HG02571 (cell line): ENCODE data around the gene DOCK4.

ENCODE experiments used
- ATAC-seq: cut with Tn5 transposase; IDR thresholded peaks from one replicate; pipeline ENCODE4 v1.9.1; 2021; ENCODE audit warnings: mild to moderate bottlenecking, moderate library complexity; ENCODE audit not compliant: unreplicated experiment

Gene DOCK4

DNA sequence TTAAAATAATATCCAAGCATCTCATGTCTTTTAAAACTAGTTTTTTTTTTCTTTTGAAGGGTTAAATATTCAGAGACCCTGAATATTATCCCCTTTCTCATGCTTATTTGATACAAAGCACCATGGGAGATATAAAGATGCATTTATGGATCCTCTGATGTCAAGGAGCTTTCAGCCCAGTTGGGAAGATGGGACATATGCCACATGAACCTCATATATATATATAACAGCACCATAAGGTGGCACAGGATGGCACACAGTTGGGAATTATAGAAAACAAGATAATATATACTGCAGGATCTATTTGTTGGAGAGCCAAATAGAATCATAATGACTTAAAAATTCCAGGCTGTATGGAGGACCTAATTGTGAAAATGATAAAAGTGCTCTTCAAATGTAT lies 458.5 kb downstream of the DOCK4 start:
- ATAC-seq: no peak

- no peak for ATAC-seq
These were observed 459.2 kb downstream of the DOCK4 start for GRCh38 chr7:111746950-111747349.

DNA sequence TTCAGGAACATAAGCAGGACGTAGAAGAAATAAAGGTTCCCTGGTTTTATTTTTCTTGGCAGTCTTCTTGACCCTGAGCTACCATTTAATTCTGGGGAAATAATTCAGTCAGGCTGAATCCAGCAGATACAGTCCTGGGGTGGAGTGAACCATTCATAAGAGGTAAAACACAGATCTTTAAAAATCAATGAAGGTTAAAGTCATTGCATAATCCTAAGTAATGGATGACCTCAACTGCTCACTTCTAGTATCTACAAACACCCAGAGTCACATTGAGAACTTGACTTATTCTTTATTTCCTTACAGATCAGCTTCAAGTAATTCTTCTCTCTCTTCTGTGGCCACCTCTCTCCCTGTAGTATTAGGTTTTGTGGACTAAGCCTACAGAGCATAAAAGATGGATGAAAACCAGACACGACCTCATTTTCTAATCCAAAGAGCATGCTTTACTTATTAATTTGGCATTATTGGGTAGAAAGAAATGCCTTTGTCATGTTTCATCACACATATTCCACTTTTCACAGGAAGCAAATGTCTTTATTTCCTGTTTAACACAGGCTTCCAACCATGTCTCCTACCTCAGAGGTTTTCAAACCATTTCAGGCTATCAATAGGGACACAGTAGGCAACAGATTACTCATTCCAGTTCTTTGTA lies 461.6 kb downstream of the DOCK4 start:
- ATAC-seq: no peak

DNA sequence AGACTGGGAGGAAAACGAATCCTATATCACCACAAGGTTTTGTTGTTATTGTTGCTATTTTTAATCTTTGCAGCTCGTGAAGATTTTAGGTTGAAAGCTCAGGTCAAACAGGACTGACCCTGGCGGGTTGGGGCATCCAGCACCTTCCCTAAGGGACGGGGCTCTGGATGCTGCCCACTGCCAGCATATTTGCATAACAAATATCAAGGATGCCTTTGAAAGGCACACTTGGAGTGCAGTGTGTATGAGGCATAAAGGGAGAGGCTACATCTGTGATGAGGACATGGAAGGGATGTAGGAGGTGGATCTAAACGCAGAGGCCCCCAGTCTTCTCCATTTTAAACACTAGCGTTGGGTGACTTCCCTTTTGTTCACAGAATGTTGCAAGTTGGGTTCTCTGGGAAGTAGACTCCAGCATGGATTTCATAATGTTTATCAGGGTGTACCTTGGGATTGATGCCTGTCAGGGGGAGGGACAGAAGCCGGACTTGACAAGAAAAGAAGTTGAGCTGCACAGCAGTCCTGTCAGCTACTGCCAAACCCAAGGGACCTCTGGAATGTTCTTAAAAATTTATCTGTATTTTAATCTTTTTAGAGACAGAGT lies 462.9 kb downstream of the DOCK4 start:
- no peak for ATAC-seq

GRCh38 chr7:111741811-111742240 lies 464.4 kb downstream of the DOCK4 start:
- ATAC-seq: peak; percentile 93

DNA sequence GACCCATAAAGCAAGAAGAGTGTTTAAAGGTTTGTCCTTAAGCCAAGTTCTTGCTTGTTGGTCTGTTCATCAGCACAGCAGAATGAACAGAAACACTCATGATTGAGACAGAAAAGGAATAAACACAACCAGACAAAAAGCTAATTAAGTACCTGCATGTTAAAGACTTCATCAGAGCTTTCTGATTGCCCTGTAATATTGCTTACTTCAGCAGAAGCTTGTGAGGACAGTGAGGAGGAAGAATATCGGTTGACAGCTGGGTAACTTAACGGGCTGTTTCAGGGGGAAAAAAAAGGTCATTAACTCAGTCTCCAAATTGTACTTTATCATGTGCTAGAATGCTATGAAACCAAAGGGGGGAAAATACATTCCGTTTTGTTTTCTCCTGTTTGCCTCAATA lies 465.3 kb downstream of the DOCK4 start:
- no peak for ATAC-seq

GRCh38 chr7:111736552-111736874 lies 469.7 kb downstream of the DOCK4 start:
- ATAC-seq: no peak

- peak; percentile 74 for ATAC-seq
These were observed 470.3 kb downstream of the DOCK4 start for GRCh38 chr7:111735661-111736551.

DNA sequence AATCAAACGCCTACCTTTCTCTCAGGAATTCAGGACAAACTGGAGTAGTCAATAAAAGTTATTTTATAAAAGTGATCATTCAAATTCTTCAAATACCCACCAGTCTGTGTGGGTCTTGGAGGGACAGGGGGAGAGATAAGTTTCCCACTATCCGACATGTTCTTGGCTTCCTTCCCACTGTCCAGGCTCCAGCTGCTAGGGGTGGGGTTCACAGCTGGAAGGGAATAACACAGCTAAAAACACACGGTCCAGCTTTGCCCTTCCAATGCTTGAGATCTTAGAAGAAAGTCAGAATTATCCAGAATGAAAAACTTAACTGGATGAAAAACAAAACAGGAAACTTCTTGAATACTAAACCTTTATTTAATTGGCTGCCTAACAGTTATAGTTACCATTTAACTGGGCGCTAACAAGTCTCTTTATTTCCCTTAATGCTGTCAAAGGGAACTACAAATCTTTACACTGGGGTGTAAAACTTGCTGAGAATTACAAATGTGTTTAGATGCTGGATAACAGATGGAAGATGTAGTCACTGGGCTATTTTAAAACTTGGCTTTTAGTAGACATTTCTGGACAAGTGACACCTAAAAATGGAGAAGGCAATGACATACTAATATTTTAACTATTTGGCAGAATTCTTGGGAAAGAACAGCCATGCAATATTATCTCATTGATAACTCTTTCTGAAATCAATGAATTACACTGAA lies 471.1 kb downstream of the DOCK4 start:
- no peak for ATAC-seq

- no peak for ATAC-seq
These were observed 473.3 kb downstream of the DOCK4 start for GRCh38 chr7:111732923-111733322.

GRCh38 chr7:111730476-111731300 lies 475.5 kb downstream of the DOCK4 start:
- ATAC-seq: no peak

- no peak for ATAC-seq
These were observed 476.1 kb downstream of the DOCK4 start for GRCh38 chr7:111730057-111730456.

- no peak for ATAC-seq
These were observed 476.7 kb downstream of the DOCK4 start for GRCh38 chr7:111729483-111729882.

GRCh38 chr7:111728635-111728995 lies 477.6 kb downstream of the DOCK4 start:
- no peak for ATAC-seq

DNA sequence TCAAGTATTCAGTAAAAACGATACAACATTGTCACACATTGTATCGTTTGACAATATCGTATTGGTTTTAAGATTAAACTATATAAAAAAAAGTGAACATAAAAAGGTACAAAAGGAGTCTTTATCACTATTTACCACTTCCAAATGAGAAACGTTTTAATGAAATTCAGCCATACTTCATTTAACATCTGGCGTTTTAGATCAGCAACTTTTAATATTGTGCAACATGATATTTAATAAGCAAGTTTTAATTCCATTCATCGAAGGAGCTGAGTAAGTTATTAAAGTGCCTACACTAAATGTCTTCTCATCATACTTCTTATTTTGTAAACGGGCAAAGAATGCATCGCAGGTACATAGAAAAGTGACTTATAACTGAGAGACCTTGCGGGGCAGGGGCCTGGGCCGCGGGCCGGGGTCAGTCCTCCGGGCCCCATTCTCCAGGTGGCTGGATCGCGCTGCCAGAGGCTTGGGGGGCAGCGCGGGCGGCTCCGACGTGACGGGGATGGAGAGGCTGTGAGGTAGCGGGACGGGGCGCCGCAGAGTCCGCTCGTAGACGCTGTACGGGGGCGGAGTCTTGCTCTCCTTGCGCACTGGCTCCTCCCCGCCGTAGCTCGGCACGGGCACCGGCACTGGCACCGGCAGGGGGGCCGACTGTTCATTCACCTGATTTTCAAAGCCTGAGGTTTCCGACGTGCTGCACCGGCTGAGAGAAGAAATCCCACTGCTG lies 478.1 kb downstream of the DOCK4 start:
- ATAC-seq: no peak

DNA sequence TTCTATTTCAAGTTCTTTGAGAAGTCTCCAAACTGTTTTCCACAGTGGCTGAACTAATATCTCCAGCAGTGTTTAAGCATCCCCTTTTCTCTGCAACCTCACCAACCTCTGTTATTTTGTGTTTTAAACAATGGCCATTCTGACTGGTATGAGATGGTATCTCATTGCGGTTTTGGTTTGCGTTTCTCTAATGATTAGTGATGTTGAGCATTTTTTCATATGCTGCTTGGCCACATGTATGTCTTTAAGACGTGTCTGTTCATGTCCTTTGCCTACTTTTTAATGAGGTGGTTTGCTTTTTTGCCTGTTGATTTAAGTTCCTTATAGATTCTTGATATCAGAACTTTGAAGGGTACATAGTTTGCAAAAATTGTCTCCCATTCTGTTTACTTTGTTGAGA lies 487.3 kb downstream of the DOCK4 start:
- ATAC-seq: no peak

DNA sequence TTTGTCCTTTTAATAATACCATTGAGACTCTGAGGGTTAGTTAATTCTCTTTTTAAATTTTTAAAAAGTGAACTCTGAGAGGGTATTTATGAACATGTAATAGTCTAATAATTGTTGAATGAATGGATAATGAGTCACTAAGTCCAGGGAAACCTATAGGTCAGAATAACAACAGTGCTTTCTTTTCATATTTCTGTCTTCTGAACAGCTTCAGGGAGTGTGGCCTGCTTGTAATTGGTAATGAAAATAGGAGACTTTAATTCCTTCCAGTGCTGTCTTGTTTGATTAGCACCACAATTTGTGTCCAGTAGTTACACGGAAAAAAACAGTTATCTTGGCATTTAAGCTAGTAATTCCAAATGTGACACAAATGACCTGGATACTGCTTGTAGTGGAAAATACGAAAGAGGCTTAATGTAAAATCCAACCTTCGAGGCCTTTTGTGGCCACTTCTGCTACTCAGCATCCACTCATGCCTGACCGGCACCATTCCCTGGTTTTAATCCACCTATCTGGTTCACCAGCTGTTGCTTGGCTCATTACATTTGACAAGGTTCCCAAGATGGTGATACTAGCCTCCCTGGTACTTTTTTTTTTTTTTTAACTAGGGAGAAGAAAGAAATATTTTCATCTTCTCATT lies 494.7 kb downstream of the DOCK4 start:
- no peak for ATAC-seq

DNA sequence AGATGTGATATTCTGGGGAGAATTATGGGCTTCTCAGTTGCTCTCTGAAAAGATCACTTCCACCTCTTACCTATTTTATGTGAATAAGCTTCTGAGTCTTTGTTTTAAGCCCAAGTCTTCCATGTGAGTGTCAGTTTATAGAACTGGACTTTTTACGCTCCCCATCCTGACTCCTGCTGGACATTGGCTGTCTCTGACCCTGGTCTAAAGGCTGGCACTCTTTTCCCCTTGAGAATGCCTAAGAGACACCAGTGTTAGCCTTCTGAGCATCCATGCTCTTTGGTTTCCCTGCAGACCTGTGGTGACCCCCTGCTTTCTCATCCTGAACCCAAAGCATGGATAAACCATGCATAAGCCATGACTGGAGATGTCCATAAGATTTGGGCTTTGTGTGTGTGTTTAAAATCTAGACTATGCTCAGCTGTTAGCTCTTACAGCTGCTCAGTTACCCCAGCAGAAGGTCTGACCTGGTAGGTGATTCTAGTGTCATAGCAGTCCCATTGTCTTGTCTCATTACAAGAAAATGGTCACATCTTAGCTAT lies 495.3 kb downstream of the DOCK4 start:
- ATAC-seq: no peak

GRCh38 chr7:111708072-111708471 lies 498.1 kb downstream of the DOCK4 start:
- no peak for ATAC-seq
